OCI-LY7 (cell line): ENCODE measurements around the gene QRFP.

Source experiments
- CTCF ChIP-seq: fragments of 200-600 bp; sonication (generic); conservative IDR thresholded peaks from 2 replicates; pipeline ENCODE4 v1.5.1; 2014; ENCODE audit warnings: mild to moderate bottlenecking, antibody characterized with exemption, low read length, moderate library complexity, mixed read lengths
- EZH2phosphoT487 ChIP-seq: fragments of 200-600 bp; sonication (generic); IDR thresholded peaks from 2 replicates; pipeline ENCODE4 v1.6.1; 2018; ENCODE audit warnings: low read depth, borderline replicate concordance, mild to moderate bottlenecking, mixed run types, antibody characterized with exemption, low read length, moderate library complexity, mixed read lengths

DNA sequence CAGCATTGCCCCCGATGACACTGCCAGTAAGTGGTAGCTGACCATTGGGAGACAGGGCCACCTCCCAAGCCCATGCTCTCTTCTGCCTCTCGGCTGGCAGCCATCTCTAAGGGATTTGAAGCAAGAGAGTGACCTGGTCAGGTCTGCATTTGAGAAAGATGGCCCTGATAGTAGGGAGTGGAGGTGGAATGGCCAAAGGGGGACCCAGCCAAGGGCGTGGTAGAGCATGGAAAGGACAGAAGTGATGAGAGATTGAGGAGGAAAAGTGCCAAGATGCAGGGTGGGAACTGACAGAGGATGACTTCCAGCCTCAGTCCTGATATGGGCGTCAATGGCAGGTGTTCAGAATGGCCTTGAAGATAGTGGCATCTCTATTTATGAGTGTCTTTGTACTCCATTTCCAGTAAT lies 52.6 kb downstream of the QRFP start:
- TF ChIP-seq CTCF, result no peak
- no peak for TF ChIP-seq EZH2phosphoT487
